ENCODE results near the gene B3GNT3.

DNA sequence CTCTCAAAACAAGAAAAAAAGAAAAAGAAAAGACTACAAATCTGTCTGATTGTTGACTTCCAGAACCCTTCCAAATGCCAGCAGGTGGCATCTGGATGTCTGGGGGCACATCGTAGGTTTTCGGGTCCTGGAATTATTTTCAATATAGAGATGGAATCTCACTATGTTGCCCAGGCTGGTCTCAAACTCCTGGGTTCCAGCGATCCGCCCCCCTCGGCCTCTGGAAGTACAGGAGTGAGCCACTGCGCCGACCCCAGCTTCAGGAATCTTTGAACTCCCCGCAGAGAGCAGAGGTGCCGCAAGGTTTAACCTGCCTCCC is 567 bp upstream of the B3GNT3 start:
- TF ChIP-seq, protein P1, sequence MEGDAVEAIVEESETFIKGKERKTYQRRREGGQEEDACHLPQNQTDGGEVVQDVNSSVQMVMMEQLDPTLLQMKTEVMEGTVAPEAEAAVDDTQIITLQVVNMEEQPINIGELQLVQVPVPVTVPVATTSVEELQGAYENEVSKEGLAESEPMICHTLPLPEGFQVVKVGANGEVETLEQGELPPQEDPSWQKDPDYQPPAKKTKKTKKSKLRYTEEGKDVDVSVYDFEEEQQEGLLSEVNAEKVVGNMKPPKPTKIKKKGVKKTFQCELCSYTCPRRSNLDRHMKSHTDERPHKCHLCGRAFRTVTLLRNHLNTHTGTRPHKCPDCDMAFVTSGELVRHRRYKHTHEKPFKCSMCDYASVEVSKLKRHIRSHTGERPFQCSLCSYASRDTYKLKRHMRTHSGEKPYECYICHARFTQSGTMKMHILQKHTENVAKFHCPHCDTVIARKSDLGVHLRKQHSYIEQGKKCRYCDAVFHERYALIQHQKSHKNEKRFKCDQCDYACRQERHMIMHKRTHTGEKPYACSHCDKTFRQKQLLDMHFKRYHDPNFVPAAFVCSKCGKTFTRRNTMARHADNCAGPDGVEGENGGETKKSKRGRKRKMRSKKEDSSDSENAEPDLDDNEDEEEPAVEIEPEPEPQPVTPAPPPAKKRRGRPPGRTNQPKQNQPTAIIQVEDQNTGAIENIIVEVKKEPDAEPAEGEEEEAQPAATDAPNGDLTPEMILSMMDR (conservative IDR thresholded peaks at IDR 0.05; ENCODE audit: low read length): no peak
- TF ChIP-seq EZH2phosphoT487 (IDR thresholded peaks at IDR 0.05; ENCODE audit: borderline replicate concordance): no peak
